ENCODE measurements around the gene MAPK8IP2.
"Not testable (repeated sequence)": the region's sequence is repeated elsewhere in the genome, so short reads cannot be mapped to it uniquely, and the experiment has no call there.

Gene MAPK8IP2

GRCh38 chr22:50654664-50655063, 54.1 kb downstream of the MAPK8IP2 start:
- not testable (repeated sequence) for H3K4me1 ChIP-seq (ENCODE audit: control insufficient read depth, insufficient read depth, low read length); H3K27ac ChIP-seq (ENCODE audit: low read depth, low read length); H3K36me3 ChIP-seq (ENCODE audit: control insufficient read depth, insufficient read depth, low read length); H3K4me3 ChIP-seq (ENCODE audit: low read depth, low read length); H3K9ac ChIP-seq (ENCODE audit: low read length)
- Histone ChIP-seq H3K27me3 (ENCODE audit: control insufficient read depth, insufficient read depth, low read length) (peaks cover 18% of the 10 kb centered on the region), H3K9me3 (ENCODE audit: control insufficient read depth, insufficient read depth, low read depth, low read length) (peaks cover 26% of the 10 kb centered on the region)

- Histone ChIP-seq H3K4me3 (ENCODE audit: low read depth, low read length) (no peak overlapping the region), H3K9ac (ENCODE audit: low read length) (no peak overlapping the region), H3K27me3 (ENCODE audit: control insufficient read depth, insufficient read depth, low read length) (peaks cover 18% of the 10 kb centered on the region), H3K27ac (ENCODE audit: low read depth, low read length) (no peak overlapping the region), H3K4me1 (ENCODE audit: control insufficient read depth, insufficient read depth, low read length) (no peaks in the 10 kb centered on the region; the same call in 1 of the 2 replicates), H3K9me3 (ENCODE audit: control insufficient read depth, insufficient read depth, low read depth, low read length) (peaks cover 15% of the 10 kb centered on the region), H3K36me3 (ENCODE audit: control insufficient read depth, insufficient read depth, low read length) (no peaks in the 10 kb centered on the region)
Measured at GRCh38 chr22:50656122-50657070, 55.8 kb downstream of the MAPK8IP2 start.

- H3K4me1 ChIP-seq (ENCODE audit: control insufficient read depth, insufficient read depth, low read length), result no peaks in the 10 kb centered on the region; the same call in 1 of the 2 replicates
- H3K36me3 ChIP-seq (ENCODE audit: control insufficient read depth, insufficient read depth, low read length), result no peaks in the 10 kb centered on the region
- H3K27ac ChIP-seq (ENCODE audit: low read depth, low read length), result no peak overlapping the region
- peaks cover 18% of the 10 kb centered on the region for H3K27me3 ChIP-seq (ENCODE audit: control insufficient read depth, insufficient read depth, low read length)
- no peak overlapping the region for H3K9ac ChIP-seq (ENCODE audit: low read length)
- peaks cover 12% of the 10 kb centered on the region for H3K9me3 ChIP-seq (ENCODE audit: control insufficient read depth, insufficient read depth, low read depth, low read length)
- no peak overlapping the region for H3K4me3 ChIP-seq (ENCODE audit: low read depth, low read length)
Measured at GRCh38 chr22:50657925-50658324, 57.3 kb downstream of the MAPK8IP2 start.

GRCh38 chr22:50659711-50660110, 59.1 kb downstream of the MAPK8IP2 start:
- H3K36me3 ChIP-seq (ENCODE audit: control insufficient read depth, insufficient read depth, low read length); H3K9me3 ChIP-seq (ENCODE audit: control insufficient read depth, insufficient read depth, low read depth, low read length); H3K27ac ChIP-seq (ENCODE audit: low read depth, low read length); H3K4me1 ChIP-seq (ENCODE audit: control insufficient read depth, insufficient read depth, low read length); H3K9ac ChIP-seq (ENCODE audit: low read length); H3K4me3 ChIP-seq (ENCODE audit: low read depth, low read length): not testable (repeated sequence)
- peaks cover 18% of the 10 kb centered on the region for H3K27me3 ChIP-seq (ENCODE audit: control insufficient read depth, insufficient read depth, low read length)

GRCh38 chr22:50660306-50660705, 59.7 kb downstream of the MAPK8IP2 start:
- Histone ChIP-seq H3K9me3 (ENCODE audit: control insufficient read depth, insufficient read depth, low read depth, low read length) (no peaks in the 10 kb centered on the region), H3K9ac (ENCODE audit: low read length) (no peak overlapping the region), H3K27ac (ENCODE audit: low read depth, low read length) (no peak overlapping the region), H3K4me1 (ENCODE audit: control insufficient read depth, insufficient read depth, low read length) (no peaks in the 10 kb centered on the region; the same call in 1 of the 2 replicates), H3K27me3 (ENCODE audit: control insufficient read depth, insufficient read depth, low read length) (peaks cover 21% of the 10 kb centered on the region), H3K4me3 (ENCODE audit: low read depth, low read length) (no peak overlapping the region), H3K36me3 (ENCODE audit: control insufficient read depth, insufficient read depth, low read length) (no peaks in the 10 kb centered on the region)

Data from HUES6 (cell line).